Measurements from ENCODE around the gene DDX39A. TPM values are rescaled to one million over a fixed set of nuclear protein-coding genes. Genes with fewer than 3 reads are reported as not detected.

The DDX39A gene
- total and polyA plus RNA-seq, 7 donors, result 14.8 to 93.0 (median 32.4) TPM

DNA sequence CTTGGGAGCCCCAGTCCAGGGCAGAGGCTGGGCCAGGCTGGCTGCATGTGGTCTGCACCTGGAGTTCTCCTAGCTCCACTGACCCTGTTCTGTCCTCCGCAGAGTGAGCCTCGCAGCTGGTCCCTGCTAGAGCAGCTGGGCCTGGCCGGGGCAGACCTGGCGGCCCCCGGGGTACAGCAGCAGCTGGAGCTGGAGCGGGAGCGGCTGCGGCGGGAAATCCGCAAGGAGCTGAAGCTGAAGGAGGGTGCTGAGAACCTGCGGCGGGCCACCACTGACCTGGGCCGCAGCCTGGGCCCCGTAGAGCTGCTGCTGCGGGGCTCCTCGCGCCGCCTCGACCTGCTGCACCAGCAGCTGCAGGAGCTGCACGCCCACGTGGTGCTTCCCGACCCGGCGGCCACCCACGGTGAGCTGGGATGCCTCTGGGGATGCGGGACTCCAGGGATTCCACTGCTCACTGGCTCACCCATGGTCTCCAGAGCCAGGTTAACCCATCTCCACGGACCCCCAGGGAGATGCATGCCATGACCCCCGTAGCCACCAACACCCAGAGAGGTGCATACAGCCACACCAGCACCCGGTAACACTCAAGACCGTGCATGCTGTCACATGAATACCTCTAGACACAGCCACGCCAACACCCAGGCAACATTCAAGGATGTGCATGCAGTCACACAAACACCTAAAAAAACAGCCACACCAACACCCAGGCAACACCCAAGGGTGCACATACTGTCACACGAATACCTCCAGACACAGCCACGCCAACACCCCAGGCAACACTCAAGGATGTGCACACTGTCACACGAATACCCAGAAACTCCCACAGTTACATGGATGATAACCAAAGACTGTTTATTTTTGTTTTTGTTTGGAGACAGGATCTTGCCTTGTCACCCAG lies 22.1 kb upstream of the DDX39A start:
- H3K9me3 ChIP-seq, result no peaks in the 10 kb centered on the region
- TF ChIP-seq, protein P1, sequence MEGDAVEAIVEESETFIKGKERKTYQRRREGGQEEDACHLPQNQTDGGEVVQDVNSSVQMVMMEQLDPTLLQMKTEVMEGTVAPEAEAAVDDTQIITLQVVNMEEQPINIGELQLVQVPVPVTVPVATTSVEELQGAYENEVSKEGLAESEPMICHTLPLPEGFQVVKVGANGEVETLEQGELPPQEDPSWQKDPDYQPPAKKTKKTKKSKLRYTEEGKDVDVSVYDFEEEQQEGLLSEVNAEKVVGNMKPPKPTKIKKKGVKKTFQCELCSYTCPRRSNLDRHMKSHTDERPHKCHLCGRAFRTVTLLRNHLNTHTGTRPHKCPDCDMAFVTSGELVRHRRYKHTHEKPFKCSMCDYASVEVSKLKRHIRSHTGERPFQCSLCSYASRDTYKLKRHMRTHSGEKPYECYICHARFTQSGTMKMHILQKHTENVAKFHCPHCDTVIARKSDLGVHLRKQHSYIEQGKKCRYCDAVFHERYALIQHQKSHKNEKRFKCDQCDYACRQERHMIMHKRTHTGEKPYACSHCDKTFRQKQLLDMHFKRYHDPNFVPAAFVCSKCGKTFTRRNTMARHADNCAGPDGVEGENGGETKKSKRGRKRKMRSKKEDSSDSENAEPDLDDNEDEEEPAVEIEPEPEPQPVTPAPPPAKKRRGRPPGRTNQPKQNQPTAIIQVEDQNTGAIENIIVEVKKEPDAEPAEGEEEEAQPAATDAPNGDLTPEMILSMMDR (IDR thresholded peaks at IDR 0.05), result no peak
- intact Hi-C loops (cut with DNase I), result no loop called here
- DNase-seq, result no peak
- ATAC-seq, result no peak
- no peaks in the 10 kb centered on the region for H3K27me3 ChIP-seq (ENCODE audit: insufficient read depth in 3 of 3, low read length in 2 of 3)
- H3K36me3 ChIP-seq (ENCODE audit: insufficient read depth in 1 of 2, low read depth in 1 of 2), result peaks cover 18 to 56% of the 10 kb centered on the region in 2 donors
- no peak overlapping the region for H3K4me3 ChIP-seq
- WGBS, 3 donors, result 70 to 76% (median 73%) methylated on average over 30 to 34 of the region's 34 CpGs
- H3K27ac ChIP-seq, result no peak overlapping the region
- H3K4me1 ChIP-seq, result peaks cover 8% of the 10 kb centered on the region

DNA sequence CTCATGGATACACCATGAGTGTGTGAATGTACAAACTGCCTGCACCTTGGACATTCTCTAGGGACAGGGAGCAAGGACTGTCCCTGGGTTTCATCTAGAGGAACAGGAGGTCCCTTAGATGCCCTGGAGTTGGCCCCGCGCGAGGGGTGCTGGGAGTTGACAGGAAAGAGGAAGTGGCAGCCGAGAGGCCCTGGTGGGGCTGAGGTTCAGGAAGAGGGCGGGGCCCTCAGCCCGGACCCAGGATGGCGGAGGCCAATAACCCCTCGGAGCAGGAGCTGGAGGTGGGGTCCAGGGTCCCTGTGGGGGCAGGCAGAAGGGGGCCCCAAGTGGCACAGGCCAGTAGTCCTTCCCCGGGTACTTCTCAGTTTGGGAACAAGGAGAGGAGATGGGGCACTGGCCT lies 20.9 kb upstream of the DDX39A start:
- intact Hi-C loops (cut with DNase I), result no loop called here
- peak overlapping the region; percentile 32 for H3K4me3 ChIP-seq
- no peaks in the 10 kb centered on the region for H3K27me3 ChIP-seq (ENCODE audit: insufficient read depth in 3 of 3, low read length in 2 of 3)
- 51 to 64% (median 54%) methylated on average over 9 of the region's 9 CpGs for WGBS, 3 donors
- H3K9me3 ChIP-seq, result no peaks in the 10 kb centered on the region
- H3K27ac ChIP-seq, result peak overlapping the region; percentile 16
- H3K4me1 ChIP-seq, result peaks cover 8% of the 10 kb centered on the region
- DNase-seq (peak; percentile 71 to 83), ATAC-seq (peak in 2 of 4 donors; percentile 34 to 49)
- TF ChIP-seq, protein P1 (IDR thresholded peaks at IDR 0.05), result no peak
- peaks cover 14 to 49% of the 10 kb centered on the region in 2 donors for H3K36me3 ChIP-seq (ENCODE audit: insufficient read depth in 1 of 2, low read depth in 1 of 2)

DNA sequence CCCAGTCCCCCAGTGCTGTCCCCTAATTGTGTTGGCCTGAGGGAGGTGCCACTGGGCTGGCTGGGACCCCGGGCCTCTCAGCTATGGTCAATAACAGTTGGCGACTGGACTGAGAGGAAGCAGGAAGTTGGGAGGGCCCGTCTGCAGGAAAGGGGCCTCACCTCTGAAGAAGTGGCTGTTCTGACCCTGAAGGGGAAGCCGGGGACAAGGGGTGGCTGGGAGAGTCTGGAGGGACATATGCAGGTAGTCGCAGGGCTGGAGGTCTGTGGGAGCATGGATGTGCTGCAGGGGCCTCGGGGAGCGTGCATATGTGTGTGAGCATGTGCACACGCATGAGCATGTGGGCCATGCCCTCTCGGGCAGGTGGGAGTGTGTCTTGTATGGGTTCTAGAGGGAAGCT lies 19.9 kb upstream of the DDX39A start:
- TF ChIP-seq, protein P1 (IDR thresholded peaks at IDR 0.05), result no peak
- intact Hi-C loops (cut with DNase I), result no loop called here
- Histone ChIP-seq H3K27me3 (ENCODE audit: insufficient read depth in 3 of 3, low read length in 2 of 3) (no peaks in the 10 kb centered on the region), H3K4me3 (no peak overlapping the region), H3K9me3 (no peaks in the 10 kb centered on the region), H3K36me3 (ENCODE audit: insufficient read depth in 1 of 2, low read depth in 1 of 2) (peaks cover 11 to 38% of the 10 kb centered on the region in 2 donors), H3K4me1 (peaks cover 18% of the 10 kb centered on the region), H3K27ac (no peak overlapping the region)
- DNase-seq (no peak), ATAC-seq (no peak)
- 64 to 73% (median 69%) methylated on average over 9 of the region's 9 CpGs for WGBS, 3 donors

DNA sequence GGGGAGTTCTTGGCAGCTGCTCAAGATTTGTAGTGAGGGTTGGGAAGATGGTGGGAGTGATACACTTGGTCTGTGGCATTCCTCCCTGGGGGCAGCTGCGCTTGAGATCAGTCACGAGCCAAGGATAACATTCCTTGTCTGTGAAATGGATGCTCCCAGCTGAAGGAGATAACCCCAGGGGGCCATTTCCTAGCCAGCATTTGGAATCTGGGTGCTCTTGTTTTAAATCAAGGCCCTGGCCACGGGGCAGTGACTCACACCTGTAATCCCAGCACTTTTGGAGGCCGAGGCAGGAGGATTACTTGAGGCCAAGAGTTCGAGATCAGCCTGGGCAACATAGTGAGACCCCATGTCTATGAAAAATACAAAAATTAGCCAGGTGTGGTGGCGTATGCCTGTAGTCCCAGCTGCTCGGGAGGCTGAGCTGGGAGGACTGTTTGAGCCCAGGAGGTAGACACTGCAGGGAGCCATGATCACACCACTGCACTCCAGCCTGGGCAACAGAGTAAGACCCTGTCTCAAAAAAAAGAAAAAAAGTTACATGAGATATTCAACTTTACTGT lies 18.5 kb upstream of the DDX39A start:
- no peak overlapping the region for H3K4me3 ChIP-seq
- no peak overlapping the region for H3K27ac ChIP-seq
- 87 to 95% (median 88%) methylated on average over 7 of the region's 7 CpGs for WGBS, 3 donors
- intact Hi-C loops (cut with DNase I), result no loop called here
- TF ChIP-seq, protein P1 (IDR thresholded peaks at IDR 0.05), result no peak
- H3K36me3 ChIP-seq (ENCODE audit: insufficient read depth in 1 of 2, low read depth in 1 of 2), result peaks cover 6 to 25% of the 10 kb centered on the region in 2 donors
- H3K4me1 ChIP-seq, result peaks cover 18% of the 10 kb centered on the region
- H3K27me3 ChIP-seq (ENCODE audit: insufficient read depth in 3 of 3, low read length in 2 of 3), result no peaks in the 10 kb centered on the region
- DNase-seq (no peak), ATAC-seq (no peak)
- no peaks in the 10 kb centered on the region for H3K9me3 ChIP-seq
